MM.1S (cell line): ENCODE measurements around the gene HTR5A.
A peak's percentile ranks its signal among the peaks of the same experiment; 100 is the strongest.

Source experiments
- DNase-seq: peaks from one replicate; pipeline ENCODE4 v3.0.0-alpha.2; 2015
- H2AFZ ChIP-seq: fragments of 300-600 bp; sonication (generic); 2 replicates; pipeline ENCODE4 v1.6.0; 2016; ENCODE audit warnings: antibody characterized with exemption, low read length
- H3F3A ChIP-seq: fragments of 300-600 bp; sonication (generic); 2 replicates; pipeline ENCODE4 v1.6.1; 2016; ENCODE audit warnings: mild to moderate bottlenecking, antibody characterized with exemption, low read length, moderate library complexity, mixed read lengths; ENCODE audit not compliant: insufficient read depth
- H3K27ac ChIP-seq: fragments of 300-600 bp; sonication (generic); 2 replicates; pipeline ENCODE4 v1.5.1; 2016; ENCODE audit warnings: mild to moderate bottlenecking, low read length
- H3K27me3 ChIP-seq: fragments of 300-600 bp; sonication (generic); replicated peaks from 2 replicates; pipeline ENCODE4 v1.6.0; 2016; ENCODE audit warnings: low read length; ENCODE audit not compliant: insufficient read depth
- H3K36me3 ChIP-seq: fragments of 300-600 bp; sonication (generic); replicated peaks from 2 replicates; pipeline ENCODE4 v1.6.1; 2016; ENCODE audit warnings: mild to moderate bottlenecking, low read length, mixed read lengths; ENCODE audit not compliant: insufficient read depth
- H3K4me1 ChIP-seq: fragments of 300-600 bp; sonication (generic); 2 replicates; pipeline ENCODE4 v1.6.1; 2016; ENCODE audit warnings: low read length, mixed read lengths
- H3K4me2 ChIP-seq: fragments of 300-600 bp; sonication (generic); 2 replicates; pipeline ENCODE4 v1.6.0; 2016; ENCODE audit warnings: low read depth, low read length
- H3K4me3 ChIP-seq: fragments of 300-600 bp; sonication (generic); 2 replicates; pipeline ENCODE4 v1.5.1; 2016; ENCODE audit warnings: low read length, mixed read lengths
- H3K79me2 ChIP-seq: fragments of 300-600 bp; sonication (generic); 2 replicates; pipeline ENCODE4 v1.6.1; 2016; ENCODE audit warnings: mixed run types, low read length, mixed read lengths
- H3K9ac ChIP-seq: fragments of 300-600 bp; sonication (generic); 2 replicates; pipeline ENCODE4 v1.6.1; 2016; ENCODE audit warnings: low read length, mixed read lengths
- H3K9me2 ChIP-seq: fragments of 300-600 bp; sonication (generic); replicated peaks from 2 replicates; pipeline ENCODE4 v1.6.1; 2016; ENCODE audit warnings: mild to moderate bottlenecking, low read length, mixed read lengths; ENCODE audit not compliant: insufficient read depth
- H3K9me3 ChIP-seq: fragments of 300-600 bp; sonication (generic); replicated peaks from 2 replicates; pipeline ENCODE4 v1.6.1; 2016; ENCODE audit warnings: mild to moderate bottlenecking, low read length, mixed read lengths; ENCODE audit not compliant: insufficient read depth
- H4K20me1 ChIP-seq: fragments of 300-600 bp; sonication (generic); 2 replicates; pipeline ENCODE4 v1.6.1; 2016; ENCODE audit warnings: mild to moderate bottlenecking, low read length, moderate library complexity, mixed read lengths; ENCODE audit not compliant: insufficient read depth
- EZH2 ChIP-seq: fragments of 300-600 bp; sonication (generic); optimal IDR thresholded peaks from 2 replicates; pipeline ENCODE3; 2017; ENCODE audit warnings: low read depth, mild to moderate bottlenecking, antibody characterized with exemption, low read length, mixed read lengths
- EZH2phosphoT487 ChIP-seq: fragments of 300-600 bp; sonication (generic); IDR thresholded peaks from 2 replicates; pipeline ENCODE4 v1.6.1; 2018; ENCODE audit warnings: antibody characterized with exemption, low read length
- TF ChIP-seq, protein P1 (sequence below): fragments of 300-600 bp; sonication (generic); IDR thresholded peaks from 2 replicates; pipeline ENCODE4 v1.5.1; 2016; ENCODE audit warnings: antibody characterized with exemption, low read length, mixed read lengths

The HTR5A gene

GRCh38 chr7:155073922-155074321 is 3.8 kb downstream of the HTR5A start:
- H4K20me1 ChIP-seq, result no peaks in the 10 kb centered on the region

DNA sequence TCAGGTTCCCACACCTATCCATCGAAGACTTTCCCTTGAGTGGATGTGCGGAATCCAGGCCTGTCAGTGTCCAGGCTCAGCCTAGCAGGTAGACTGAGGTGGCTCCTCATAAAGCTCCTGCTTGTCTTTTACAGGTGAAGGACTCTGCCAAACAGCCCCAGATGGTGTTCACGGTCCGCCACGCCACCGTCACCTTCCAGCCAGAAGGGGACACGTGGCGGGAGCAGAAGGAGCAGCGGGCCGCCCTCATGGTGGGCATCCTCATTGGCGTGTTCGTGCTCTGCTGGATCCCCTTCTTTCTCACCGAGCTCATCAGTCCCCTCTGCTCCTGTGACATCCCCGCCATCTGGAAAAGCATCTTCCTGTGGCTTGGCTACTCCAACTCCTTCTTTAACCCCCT is 13.9 kb downstream of the HTR5A start:
- H3K4me3 ChIP-seq, result no peak overlapping the region
- H3K27me3 ChIP-seq, result no peaks in the 10 kb centered on the region

More at GRCh38 chr7:155073922-155074321, 3.8 kb downstream of the HTR5A start:
- no peak for DNase-seq
- no peaks in the 10 kb centered on the region for H3K4me1 ChIP-seq
- no peaks in the 10 kb centered on the region for H3K36me3 ChIP-seq
- no peaks in the 10 kb centered on the region for H3K9me3 ChIP-seq
- no peak overlapping the region for H3K27ac ChIP-seq
- no peak overlapping the region for H3K4me2 ChIP-seq
- no peaks in the 10 kb centered on the region for H3F3A ChIP-seq
- H3K9me2 ChIP-seq, result no peaks in the 10 kb centered on the region
- H3K4me3 ChIP-seq, result no peak overlapping the region
- no peaks in the 10 kb centered on the region for H3K27me3 ChIP-seq
- H2AFZ ChIP-seq, result no peak overlapping the region
- no peak for TF ChIP-seq EZH2phosphoT487
- TF ChIP-seq, protein P1, sequence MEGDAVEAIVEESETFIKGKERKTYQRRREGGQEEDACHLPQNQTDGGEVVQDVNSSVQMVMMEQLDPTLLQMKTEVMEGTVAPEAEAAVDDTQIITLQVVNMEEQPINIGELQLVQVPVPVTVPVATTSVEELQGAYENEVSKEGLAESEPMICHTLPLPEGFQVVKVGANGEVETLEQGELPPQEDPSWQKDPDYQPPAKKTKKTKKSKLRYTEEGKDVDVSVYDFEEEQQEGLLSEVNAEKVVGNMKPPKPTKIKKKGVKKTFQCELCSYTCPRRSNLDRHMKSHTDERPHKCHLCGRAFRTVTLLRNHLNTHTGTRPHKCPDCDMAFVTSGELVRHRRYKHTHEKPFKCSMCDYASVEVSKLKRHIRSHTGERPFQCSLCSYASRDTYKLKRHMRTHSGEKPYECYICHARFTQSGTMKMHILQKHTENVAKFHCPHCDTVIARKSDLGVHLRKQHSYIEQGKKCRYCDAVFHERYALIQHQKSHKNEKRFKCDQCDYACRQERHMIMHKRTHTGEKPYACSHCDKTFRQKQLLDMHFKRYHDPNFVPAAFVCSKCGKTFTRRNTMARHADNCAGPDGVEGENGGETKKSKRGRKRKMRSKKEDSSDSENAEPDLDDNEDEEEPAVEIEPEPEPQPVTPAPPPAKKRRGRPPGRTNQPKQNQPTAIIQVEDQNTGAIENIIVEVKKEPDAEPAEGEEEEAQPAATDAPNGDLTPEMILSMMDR, result no peak
- TF ChIP-seq EZH2, result no peak
- H3K9ac ChIP-seq, result no peak overlapping the region
- H3K79me2 ChIP-seq, result no peaks in the 10 kb centered on the region

GRCh38 chr7:155084969-155085368 is 14.8 kb downstream of the HTR5A start:
- H3K4me2 ChIP-seq, result peak overlapping the region; percentile 15; the same call in 1 of the 2 replicates
- H3K4me3 ChIP-seq, result no peak overlapping the region
- no peak for TF ChIP-seq EZH2
- TF ChIP-seq, protein P1, result no peak
- no peak for TF ChIP-seq EZH2phosphoT487
- no peaks in the 10 kb centered on the region for H3F3A ChIP-seq
- H3K4me1 ChIP-seq, result no peaks in the 10 kb centered on the region
- peak; percentile 71 for DNase-seq
- H4K20me1 ChIP-seq, result no peaks in the 10 kb centered on the region
- H3K9me3 ChIP-seq, result no peaks in the 10 kb centered on the region
- H3K79me2 ChIP-seq, result no peaks in the 10 kb centered on the region
- H3K27ac ChIP-seq, result no peak overlapping the region; the same call in 1 of the 2 replicates
- no peaks in the 10 kb centered on the region for H3K36me3 ChIP-seq
- H3K27me3 ChIP-seq, result no peaks in the 10 kb centered on the region
- no peaks in the 10 kb centered on the region for H3K9me2 ChIP-seq
- no peak overlapping the region for H3K9ac ChIP-seq
- H2AFZ ChIP-seq, result no peak overlapping the region

More for the DNA sequence above, 13.9 kb downstream of the HTR5A start:
- Histone ChIP-seq H3K79me2 (no peaks in the 10 kb centered on the region), H3K9ac (no peak overlapping the region), H3K9me3 (no peaks in the 10 kb centered on the region), H3K36me3 (no peaks in the 10 kb centered on the region), H3K9me2 (no peaks in the 10 kb centered on the region), H3F3A (no peaks in the 10 kb centered on the region), H4K20me1 (no peaks in the 10 kb centered on the region), H2AFZ (no peak overlapping the region), H3K4me2 (no peak overlapping the region), H3K27ac (no peak overlapping the region), H3K4me1 (no peaks in the 10 kb centered on the region)
- no peak for DNase-seq
- TF ChIP-seq EZH2phosphoT487 (no peak), EZH2 (no peak)
- TF ChIP-seq, protein P1, result no peak
